ENCODE measurements around the gene SRMS. TPM values are rescaled to one million over a fixed set of nuclear protein-coding genes. Genes with fewer than 3 reads are reported as not detected.

Gene SRMS
- total and polyA plus RNA-seq, 2 of the 13 experiments (the other 11 are each of a cell fraction or from before 2014, with no cell fraction given): not detected

DNA sequence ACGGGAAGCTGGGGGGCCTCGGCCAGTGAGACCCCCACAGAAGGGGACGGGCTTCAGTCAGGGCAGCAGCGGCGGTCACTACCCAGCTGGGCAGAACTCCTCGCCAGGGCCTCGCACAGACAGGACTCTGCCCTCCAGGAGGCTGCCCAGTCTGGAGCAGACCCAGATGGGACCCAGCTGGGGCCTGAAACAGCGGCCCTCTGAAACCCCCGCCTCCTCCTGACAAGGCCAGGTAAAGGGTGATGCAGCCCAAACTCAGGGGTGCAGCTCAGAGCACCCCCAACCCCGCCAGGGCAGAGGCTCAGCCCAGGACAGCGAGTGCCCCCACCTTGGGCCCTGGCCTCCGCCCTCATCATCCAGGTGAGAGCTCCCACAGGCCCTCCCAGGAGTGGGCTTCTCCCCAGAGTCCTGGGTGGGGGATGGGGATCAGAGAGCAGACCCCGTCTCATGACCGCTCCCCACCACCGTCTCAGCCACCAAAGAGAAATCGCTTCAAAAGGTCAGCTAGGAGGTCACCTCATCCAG is 50.9 kb downstream of the SRMS start (continued):
- TF ChIP-seq SMC3 (IDR thresholded peaks at IDR 0.05; ENCODE audit: low read length) (no peak), ZNF205 (CRISPR knock-in tag; IDR thresholded peaks at IDR 0.05) (no peak), ARNT (IDR thresholded peaks at IDR 0.05) (no peak), SMYD3 (CRISPR knock-in tag; IDR thresholded peaks at IDR 0.05) (no peak), CEBPG (CRISPR knock-in tag; IDR thresholded peaks at IDR 0.05) (no peak), CREM (IDR thresholded peaks at IDR 0.05) (no peak), CREM (CRISPR knock-in tag; IDR thresholded peaks at IDR 0.05) (no peak), NFIB (CRISPR knock-in tag; IDR thresholded peaks at IDR 0.05; ENCODE audit: borderline replicate concordance) (0 out of 2 replicates have a peak, but pooled peaks have one; percentile 72), MEIS2 (CRISPR knock-in tag; IDR thresholded peaks at IDR 0.05) (no peak), TP53 (CRISPR knock-in tag; conservative IDR thresholded peaks at IDR 0.05) (no peak), ZBTB42 (CRISPR knock-in tag; IDR thresholded peaks at IDR 0.05) (0 out of 2 replicates have a peak, but pooled peaks have one; percentile 3), ZNF598 (CRISPR knock-in tag; IDR thresholded peaks at IDR 0.05; ENCODE audit: borderline replicate concordance) (no peak), SP1 (IDR thresholded peaks at IDR 0.05) (no peak), SP1 (CRISPR knock-in tag; IDR thresholded peaks at IDR 0.05) (no peak), GZF1 (CRISPR knock-in tag; IDR thresholded peaks at IDR 0.05) (no peak)
- TF ChIP-seq, protein P1, sequence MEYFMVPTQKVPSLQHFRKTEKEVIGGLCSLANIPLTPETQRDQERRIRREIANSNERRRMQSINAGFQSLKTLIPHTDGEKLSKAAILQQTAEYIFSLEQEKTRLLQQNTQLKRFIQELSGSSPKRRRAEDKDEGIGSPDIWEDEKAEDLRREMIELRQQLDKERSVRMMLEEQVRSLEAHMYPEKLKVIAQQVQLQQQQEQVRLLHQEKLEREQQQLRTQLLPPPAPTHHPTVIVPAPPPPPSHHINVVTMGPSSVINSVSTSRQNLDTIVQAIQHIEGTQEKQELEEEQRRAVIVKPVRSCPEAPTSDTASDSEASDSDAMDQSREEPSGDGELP (IDR thresholded peaks at IDR 0.05; ENCODE audit: borderline replicate concordance, low read depth): no peak
- TF ChIP-seq, protein P2, sequence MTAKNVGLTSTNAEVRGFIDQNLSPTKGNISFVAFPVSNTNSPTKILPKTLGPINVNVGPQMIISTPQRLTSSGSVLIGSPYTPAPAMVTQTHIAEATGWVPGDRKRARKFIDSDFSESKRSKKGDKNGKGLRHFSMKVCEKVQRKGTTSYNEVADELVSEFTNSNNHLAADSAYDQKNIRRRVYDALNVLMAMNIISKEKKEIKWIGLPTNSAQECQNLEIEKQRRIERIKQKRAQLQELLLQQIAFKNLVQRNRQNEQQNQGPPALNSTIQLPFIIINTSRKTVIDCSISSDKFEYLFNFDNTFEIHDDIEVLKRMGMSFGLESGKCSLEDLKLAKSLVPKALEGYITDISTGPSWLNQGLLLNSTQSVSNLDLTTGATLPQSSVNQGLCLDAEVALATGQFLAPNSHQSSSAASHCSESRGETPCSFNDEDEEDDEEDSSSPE (CRISPR knock-in tag; IDR thresholded peaks at IDR 0.05): no peak
- TF ChIP-seq, protein P3, sequence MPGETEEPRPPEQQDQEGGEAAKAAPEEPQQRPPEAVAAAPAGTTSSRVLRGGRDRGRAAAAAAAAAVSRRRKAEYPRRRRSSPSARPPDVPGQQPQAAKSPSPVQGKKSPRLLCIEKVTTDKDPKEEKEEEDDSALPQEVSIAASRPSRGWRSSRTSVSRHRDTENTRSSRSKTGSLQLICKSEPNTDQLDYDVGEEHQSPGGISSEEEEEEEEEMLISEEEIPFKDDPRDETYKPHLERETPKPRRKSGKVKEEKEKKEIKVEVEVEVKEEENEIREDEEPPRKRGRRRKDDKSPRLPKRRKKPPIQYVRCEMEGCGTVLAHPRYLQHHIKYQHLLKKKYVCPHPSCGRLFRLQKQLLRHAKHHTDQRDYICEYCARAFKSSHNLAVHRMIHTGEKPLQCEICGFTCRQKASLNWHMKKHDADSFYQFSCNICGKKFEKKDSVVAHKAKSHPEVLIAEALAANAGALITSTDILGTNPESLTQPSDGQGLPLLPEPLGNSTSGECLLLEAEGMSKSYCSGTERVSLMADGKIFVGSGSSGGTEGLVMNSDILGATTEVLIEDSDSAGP (CRISPR knock-in tag; IDR thresholded peaks at IDR 0.05; ENCODE audit: borderline replicate concordance): no peak
- TF ChIP-seq, protein P4, sequence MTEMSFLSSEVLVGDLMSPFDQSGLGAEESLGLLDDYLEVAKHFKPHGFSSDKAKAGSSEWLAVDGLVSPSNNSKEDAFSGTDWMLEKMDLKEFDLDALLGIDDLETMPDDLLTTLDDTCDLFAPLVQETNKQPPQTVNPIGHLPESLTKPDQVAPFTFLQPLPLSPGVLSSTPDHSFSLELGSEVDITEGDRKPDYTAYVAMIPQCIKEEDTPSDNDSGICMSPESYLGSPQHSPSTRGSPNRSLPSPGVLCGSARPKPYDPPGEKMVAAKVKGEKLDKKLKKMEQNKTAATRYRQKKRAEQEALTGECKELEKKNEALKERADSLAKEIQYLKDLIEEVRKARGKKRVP (CRISPR knock-in tag; IDR thresholded peaks at IDR 0.05): no peak
- TF ChIP-seq, protein P5, sequence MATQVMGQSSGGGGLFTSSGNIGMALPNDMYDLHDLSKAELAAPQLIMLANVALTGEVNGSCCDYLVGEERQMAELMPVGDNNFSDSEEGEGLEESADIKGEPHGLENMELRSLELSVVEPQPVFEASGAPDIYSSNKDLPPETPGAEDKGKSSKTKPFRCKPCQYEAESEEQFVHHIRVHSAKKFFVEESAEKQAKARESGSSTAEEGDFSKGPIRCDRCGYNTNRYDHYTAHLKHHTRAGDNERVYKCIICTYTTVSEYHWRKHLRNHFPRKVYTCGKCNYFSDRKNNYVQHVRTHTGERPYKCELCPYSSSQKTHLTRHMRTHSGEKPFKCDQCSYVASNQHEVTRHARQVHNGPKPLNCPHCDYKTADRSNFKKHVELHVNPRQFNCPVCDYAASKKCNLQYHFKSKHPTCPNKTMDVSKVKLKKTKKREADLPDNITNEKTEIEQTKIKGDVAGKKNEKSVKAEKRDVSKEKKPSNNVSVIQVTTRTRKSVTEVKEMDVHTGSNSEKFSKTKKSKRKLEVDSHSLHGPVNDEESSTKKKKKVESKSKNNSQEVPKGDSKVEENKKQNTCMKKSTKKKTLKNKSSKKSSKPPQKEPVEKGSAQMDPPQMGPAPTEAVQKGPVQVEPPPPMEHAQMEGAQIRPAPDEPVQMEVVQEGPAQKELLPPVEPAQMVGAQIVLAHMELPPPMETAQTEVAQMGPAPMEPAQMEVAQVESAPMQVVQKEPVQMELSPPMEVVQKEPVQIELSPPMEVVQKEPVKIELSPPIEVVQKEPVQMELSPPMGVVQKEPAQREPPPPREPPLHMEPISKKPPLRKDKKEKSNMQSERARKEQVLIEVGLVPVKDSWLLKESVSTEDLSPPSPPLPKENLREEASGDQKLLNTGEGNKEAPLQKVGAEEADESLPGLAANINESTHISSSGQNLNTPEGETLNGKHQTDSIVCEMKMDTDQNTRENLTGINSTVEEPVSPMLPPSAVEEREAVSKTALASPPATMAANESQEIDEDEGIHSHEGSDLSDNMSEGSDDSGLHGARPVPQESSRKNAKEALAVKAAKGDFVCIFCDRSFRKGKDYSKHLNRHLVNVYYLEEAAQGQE (IDR thresholded peaks at IDR 0.05; ENCODE audit: borderline replicate concordance in 1 of 2, low read depth in 1 of 2, low read length in 2 of 2): no peak
